COLO829 (cell line): ENCODE data around the gene OLFML1.
"Not testable (repeated sequence)": the region's sequence is repeated elsewhere in the genome, so short reads cannot be mapped to it uniquely, and the experiment has no call there.

Source experiments
- DNase-seq: peaks from one replicate; pipeline ENCODE4 v3.0.0; 2012; ENCODE audit warnings: low spot score

OLFML1 gene

GRCh38 chr11:7512525-7513233, 27.4 kb downstream of the OLFML1 start:
- no peak for DNase-seq

DNA sequence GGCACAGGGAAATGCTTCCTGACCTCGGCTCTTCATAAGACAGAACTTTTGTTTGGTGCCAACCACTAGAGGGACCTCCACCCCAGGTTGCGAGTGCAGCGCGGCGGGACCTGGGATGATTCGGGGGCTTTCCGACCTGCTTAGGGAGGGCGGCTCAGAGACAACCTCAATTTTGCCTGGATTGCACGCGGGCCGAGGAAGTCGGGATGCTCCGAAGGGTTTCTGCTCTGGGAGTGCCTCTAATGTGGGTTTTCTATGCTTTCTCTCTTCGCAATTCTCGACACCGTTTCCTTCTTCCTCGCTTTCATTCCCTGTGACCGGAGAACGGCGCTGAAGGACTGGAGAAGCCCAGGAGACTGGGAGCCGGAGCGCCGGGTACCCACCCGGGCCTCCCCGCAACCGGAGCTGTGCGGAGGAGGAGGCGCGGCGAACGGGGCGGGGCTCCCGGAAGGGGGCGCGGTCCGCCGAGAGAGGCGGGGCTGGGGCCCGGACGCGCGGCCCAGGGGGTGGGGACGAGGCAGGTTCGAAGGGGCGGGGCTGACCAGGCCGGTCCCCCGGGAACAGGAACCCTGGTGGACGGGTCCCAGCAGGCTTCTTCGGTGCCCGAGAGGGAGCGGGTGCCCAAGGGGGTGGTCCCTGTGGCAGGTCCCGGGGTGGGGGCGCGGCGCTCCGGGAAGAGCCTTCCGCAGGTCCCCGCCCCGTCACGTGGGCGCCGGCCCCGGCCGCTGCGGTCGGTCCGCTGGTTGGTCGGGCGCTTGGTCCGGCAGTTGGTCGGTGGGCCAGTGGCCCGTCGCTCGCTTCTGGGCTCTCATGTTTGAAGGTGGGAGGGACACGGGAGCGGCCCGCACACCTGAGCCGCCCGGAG, 28.2 kb downstream of the OLFML1 start, which contains the start of gene PPFIBP2:
PPFIBP2 (plus strand) TSS at position 766 of the 865 bp plus-strand sequence. CDS start 35,477 bp downstream, outside the sequence.
- peak; percentile 79 for DNase-seq

- DNase-seq, result no peak
These were observed 28.8 kb downstream of the OLFML1 start for GRCh38 chr11:7514099-7514591.

DNA sequence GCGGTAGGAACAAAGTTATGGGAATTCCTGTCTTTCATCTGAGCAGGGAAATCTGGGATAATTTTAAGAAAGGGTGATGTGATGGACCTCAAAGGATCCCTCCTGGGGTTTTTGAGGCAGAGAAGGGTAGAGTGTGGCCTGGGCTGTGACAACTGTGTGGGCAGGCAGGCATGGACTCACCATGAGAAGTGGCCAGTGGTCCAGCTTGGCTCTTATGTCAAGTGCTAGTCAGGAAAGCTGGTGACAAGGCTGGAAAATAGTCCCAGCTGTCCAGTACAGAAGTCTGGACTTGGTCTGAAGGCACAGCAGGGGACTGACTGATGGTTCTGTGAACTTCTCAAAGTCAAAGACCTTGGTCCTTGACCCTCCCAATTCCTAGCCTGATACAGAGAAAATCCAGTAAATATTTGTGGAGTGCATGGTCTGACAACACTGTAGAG, 30.2 kb downstream of the OLFML1 start:
- no peak for DNase-seq

DNA sequence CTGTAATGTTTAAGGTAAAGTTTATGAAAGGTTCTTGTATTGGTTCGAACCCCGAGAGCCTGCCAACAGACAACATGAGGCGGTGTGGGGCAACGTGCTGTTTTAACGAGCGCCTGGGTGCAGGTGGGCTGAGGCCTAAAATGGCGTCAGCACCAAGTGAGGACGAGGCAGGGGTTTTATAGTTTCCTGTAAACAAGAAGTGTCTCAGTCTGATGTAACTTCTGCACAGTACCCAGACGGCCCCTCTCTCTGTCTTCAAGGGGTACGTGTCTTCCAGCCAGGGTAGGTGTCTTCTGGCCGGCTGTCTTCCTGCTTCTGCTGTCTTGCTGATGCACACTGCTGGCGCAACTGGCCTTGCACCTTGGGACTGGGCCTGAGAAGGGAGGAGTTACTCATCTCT, 31.2 kb downstream of the OLFML1 start:
- no peak for DNase-seq

- DNase-seq, result not testable (repeated sequence)
These were observed 32.4 kb downstream of the OLFML1 start for GRCh38 chr11:7517743-7518142.

- no peak for DNase-seq
These were observed 33.7 kb downstream of the OLFML1 start for GRCh38 chr11:7518811-7519562.

DNA sequence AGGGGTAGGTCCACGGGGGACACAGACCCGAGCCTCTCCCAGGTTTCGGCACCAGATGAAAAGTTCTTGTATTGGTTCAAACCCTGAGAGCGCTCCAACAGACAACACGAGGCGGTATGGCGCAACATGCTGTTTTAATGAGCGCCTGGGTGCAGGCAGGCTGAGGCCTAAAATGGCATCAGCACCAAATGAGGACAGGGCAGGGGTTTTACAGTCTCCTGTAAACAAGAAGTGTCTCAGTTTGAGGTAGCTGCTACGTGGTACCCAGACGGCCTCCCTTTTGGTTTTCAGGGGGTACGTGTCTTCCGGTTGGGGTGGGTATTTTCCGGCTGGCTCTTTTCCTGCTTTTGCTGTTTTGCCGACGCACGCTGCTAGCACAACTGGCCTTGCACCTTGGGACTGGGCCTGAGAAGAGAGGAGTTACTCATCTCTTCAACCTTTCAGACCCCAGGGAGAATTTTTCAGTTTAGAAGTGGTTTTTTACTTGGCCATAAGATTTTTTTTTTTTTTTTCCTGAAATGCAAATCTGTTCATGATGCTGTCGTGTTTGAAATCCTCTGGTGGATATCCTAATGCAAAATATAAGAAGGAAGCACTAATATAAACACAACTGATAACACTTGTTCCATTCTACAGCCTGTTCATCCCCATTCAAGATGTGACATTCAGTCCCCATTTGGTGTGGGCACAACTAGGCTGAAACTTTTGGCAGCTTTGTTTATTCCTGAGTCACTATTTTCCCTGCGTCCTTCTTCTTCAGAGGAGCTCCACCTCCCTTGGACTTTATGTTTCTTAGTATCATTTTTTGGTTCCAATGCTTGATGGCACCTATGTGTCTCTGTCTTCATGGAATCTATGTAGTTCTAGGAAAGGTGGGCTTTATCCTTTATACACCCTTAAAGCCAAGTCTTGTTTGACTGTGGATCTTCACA, 35.0 kb downstream of the OLFML1 start:
- no peak for DNase-seq

- no peak for DNase-seq
These were observed 35.7 kb downstream of the OLFML1 start for GRCh38 chr11:7520981-7521487.

GRCh38 chr11:7522121-7522520, 36.8 kb downstream of the OLFML1 start:
- no peak for DNase-seq

DNA sequence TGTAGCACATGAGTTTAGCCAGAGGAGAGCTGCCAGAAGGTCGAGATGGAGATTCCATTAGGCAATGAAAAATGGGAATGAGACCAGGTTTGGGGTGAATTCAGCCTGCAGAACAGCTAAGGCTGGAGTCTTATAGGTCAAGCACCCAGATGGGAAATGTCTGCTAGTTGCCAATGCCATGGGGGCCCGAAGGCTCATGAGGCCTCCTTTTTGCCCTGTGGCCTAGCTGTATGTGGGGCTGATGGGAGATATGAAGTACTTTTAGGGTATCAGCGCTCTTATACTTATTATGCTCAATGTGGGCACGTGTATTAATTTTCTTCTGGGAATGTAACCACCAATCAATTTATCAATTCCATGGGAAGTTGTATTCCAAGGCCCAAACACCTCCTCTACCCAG, 37.2 kb downstream of the OLFML1 start:
- no peak for DNase-seq

DNA sequence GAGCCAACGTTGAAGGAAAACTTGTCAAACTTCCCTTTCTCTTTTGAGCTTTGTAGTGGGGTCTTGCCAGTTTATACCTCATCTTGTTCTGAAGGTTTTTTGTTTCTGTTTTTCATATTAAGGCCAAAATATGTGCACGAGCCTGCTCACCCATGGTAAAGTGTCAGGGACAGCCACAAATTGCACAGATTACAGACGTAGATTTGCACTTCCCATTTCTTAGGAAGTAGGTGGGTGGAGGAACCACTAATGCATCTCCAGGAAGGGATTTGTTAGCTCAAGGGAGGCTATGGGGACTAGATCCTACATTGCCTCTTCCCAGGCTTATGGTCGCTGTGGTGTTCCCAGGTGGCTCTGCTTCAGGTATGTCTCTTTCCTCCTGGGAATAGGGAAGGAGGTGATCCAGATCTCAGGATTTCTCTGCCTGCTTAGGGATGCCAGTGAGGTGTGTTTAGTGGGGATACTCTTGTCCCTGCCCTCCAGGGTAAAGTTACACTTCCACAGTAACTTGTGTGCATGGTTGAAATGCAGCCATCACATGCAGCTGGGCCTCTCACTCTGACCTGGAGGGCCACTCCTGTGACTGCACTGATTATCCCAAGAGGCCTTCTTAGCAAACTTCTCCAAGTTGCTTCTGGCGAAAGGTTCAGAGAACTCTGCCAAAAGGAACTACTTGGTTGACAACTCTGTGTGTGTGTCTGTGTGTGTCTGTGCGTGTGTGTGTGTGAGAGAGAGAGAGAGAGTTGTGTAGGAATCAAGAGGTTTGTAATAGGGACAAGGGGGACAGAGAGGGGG, 38.3 kb downstream of the OLFML1 start:
- no peak for DNase-seq

DNA sequence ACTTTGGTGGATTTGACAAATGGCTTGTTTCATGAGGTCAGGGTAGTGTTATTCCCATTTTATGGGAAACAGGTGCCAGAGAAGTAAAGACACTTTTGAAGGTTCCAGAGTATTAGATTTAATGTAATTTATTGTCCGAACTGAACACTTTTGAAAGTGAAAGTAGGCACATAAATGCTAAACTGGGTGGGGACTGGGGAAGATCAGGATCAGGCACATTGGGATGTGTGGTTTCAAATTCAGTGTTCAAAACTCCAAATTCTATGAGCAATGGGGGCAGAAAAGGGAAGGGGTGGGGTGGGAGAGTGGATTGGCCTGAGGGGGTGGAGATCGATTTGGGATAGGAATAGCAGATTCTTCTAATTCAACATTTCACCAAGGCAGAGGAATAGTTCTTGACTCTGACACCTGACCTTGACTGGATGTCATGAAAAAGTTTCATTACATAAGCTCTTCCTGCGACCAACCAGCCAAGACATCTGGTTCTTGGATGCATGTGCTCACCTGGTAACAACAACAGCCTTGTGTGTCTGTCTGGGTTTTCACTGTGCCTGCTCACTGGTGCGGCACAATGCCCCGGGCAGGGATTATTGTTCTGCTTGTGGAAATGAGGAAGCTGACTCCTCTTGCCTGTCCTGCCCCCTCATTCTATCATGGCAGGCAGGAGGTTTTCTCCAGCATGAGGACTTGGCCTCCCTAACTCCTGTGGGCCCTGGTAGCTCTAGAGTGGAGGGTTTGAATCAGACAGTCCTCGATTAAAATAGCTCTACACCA, 39.3 kb downstream of the OLFML1 start:
- DNase-seq, result no peak

DNA sequence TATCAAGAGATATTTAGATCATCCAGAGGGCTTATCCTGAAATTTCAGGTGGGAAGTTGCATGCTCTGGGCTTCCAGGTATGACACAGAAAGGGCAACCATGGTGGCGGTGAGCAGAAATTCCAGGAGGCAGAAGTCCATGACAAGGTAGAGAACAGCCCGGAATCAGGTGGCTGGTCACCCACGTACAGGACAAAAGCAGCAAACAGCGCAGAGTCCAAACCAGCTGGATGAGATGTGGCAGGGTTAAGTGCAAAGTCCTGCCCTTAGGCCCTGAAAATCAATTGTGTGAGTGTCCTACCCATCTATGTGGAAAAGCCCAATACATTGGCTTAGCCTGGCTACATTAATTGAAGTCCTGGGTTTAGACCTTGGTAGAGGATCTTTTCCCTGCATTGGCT, 40.1 kb downstream of the OLFML1 start:
- no peak for DNase-seq

DNA sequence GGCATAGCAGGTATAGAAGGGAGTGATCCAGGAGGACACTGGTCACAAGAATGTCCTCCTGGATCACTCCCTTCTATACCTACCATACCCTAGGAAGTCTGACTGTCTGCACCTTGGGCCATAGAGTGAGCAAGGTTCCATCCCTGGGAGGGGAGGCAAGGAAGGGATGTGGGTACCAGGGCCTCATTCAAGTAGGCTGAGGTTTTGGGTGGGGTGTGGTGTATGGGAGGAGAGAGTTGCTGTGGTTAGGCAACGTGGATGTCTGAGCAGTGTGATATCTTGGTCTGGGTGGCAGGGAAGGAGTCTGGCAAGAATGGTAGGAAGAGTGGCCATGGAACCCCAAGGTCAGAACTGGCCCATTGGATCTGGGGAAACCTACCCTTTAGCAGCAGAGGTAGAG, 41.7 kb downstream of the OLFML1 start:
- no peak for DNase-seq

DNA sequence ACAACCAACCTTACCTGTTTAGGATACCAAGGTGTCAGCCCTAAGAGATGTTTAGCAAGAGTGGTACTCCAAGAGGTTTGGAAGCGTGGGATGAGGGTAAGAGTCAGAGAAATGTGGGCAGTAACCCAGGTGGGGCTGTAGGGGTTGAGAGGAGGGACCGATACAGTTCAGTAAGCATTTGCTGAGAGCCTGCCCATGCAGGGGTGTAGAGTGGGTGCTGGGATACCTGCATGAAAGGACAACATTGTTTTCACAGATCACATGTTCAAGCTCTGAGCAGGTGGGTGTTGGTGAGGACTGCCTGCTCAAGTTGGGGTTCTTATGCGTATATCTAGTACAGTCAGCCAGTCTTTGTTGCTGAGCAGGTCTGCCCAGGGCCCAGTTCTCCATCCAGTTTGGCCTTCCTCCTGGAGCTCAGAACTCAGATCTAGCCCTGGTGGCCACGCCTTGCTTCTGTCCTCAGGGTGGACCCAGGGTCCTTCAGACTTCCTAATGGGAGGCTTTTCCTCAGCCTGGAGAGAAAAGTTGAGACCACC, 43.3 kb downstream of the OLFML1 start:
- DNase-seq, result no peak

DNA sequence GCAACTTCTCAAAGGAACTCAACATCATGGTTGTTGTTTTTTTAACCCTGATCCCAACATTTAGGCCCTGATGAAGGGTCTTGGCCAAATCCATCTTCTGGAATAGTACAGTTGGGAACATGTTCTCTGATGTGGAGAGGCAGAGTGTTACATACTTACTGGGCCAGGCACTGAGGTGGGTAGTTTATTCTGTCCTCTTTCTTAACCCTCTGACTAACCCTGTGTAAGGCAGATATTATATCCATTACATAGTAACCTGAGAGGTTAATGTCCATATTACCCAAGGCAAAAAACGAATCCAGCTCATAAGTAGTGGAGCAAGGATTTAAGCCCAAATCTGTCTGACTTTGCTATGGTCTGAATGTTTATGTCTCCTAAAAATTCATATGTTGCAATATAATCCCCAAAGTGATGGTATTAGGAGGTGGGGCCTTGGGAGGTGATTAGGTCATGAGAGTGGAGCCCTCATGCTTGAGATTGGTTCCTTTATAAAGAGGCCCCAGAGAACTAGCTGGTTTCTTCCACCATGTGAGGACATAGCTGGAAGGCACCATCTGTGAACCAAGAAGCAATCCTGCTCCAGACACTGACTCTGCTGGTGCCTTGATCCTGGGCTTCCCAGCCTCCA, 44.8 kb downstream of the OLFML1 start:
- DNase-seq, result no peak

DNA sequence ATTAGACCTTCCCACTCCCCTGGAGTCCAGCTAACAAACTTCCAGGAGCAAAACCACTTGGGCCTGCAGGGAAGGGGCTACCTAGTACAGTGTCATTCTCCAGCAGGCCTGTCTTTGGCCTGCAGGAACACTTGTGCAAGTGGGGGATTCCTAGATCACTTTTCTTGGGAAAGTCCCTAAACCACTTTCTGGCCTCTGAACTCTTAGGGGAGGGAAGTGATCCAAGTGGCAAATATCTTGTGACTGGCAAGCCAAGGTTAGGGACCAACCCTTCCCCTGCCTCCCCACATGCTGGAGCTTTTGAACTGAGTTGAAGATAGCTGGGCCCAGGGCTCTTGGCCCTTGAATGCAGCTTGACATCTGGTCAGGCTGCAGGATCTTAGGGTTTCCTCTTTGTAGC, 45.7 kb downstream of the OLFML1 start:
- no peak for DNase-seq
